Spleen (tissue), 11 donors: ENCODE data around the gene NCDN. TPM values are rescaled to one million over a fixed set of nuclear protein-coding genes. Genes with fewer than 3 reads are reported as not detected.

Experiments used
- DNase-seq: peaks from one replicate; pipeline ENCODE4 v3.0.0-alpha.2; 2020
- H3K27ac ChIP-seq, 8 donors: fragments of 200-600 bp; sonication (generic) in 7 of 8; 1 replicate in 4 of 8; 2 replicates in 4 of 8; pipeline versions ENCODE4 v1.5.0 to v1.8.0; 2016 to 2021; ENCODE audit warnings: inconsistent platforms in 4 of 8, mild to moderate bottlenecking in 4 of 8, moderate library complexity in 1 of 8
- H3K27me3 ChIP-seq, 7 donors: fragments of 200-600 bp; sonication (generic) in 6 of 7; replicated peaks in 1 of 7; 1 replicate in 4 of 7; 2 replicates in 3 of 7; pipeline versions ENCODE4 v1.5.0 to v1.8.0; 2016 to 2021; ENCODE audit warnings: inconsistent platforms in 3 of 7, mild to moderate bottlenecking in 1 of 7
- H3K36me3 ChIP-seq, 6 donors: fragments of 200-600 bp; sonication (generic) in 5 of 6; 1 replicate in 4 of 6; 2 replicates in 2 of 6; pipeline versions ENCODE4 v1.5.0 to v1.8.0; 2016 to 2021; ENCODE audit warnings: inconsistent platforms in 2 of 6
- H3K4me1 ChIP-seq, 6 donors: fragments of 200-600 bp; sonication (generic) in 5 of 6; 1 replicate in 3 of 6; 2 replicates in 3 of 6; pipeline versions ENCODE4 v1.5.0 to v1.8.0; 2016 to 2021; ENCODE audit warnings: inconsistent platforms in 3 of 6
- H3K4me3 ChIP-seq, 8 donors: fragments of 200-600 bp; sonication (generic) in 7 of 8; 1 replicate in 4 of 8; 2 replicates in 4 of 8; pipeline versions ENCODE4 v1.5.0 to v1.8.0; 2016 to 2021; ENCODE audit warnings: inconsistent platforms in 4 of 8, mild to moderate bottlenecking in 4 of 8, moderate library complexity in 2 of 8
- H3K9me3 ChIP-seq, 8 donors: fragments of 200-600 bp; sonication (generic) in 7 of 8; 1 replicate in 4 of 8; 2 replicates in 4 of 8; pipeline versions ENCODE4 v1.5.0 to v1.8.0; 2016 to 2021; ENCODE audit warnings: inconsistent platforms in 4 of 8
- CTCF ChIP-seq, 11 experiments: fragments of 200-600 bp in 7 of 11; fragments of 450-650 bp in 4 of 11; sonication (generic) in 4 of 11; IDR thresholded peaks in 8 of 11; conservative IDR thresholded peaks in 3 of 11; 1 replicate in 7 of 11; 2 replicates in 4 of 11; pipeline versions ENCODE4 v1.4.0 to v1.8.0; 2016 to 2021; ENCODE audit warnings: antibody characterized with exemption in 11 of 11, inconsistent platforms in 4 of 11, mild to moderate bottlenecking in 1 of 11
- POLR2A ChIP-seq, 3 donors: fragments of 450-650 bp; IDR thresholded peaks; one replicate each; pipeline ENCODE4 v1.5.1; 2017; ENCODE audit warnings: antibody characterized with exemption in 3 of 3, mild to moderate bottlenecking in 1 of 3
- POLR2AphosphoS5 ChIP-seq, 3 donors: sonication (generic); formaldehyde crosslinking; IDR thresholded peaks; one replicate each; pipeline ENCODE4 v1.5.1; 2017; ENCODE audit warnings: antibody characterized with exemption in 3 of 3
- WGBS, 5 donors: extraction: QIAGEN DNeasy Blood & Tissue Kit in 3 of 5; methylation state at CpG; one replicate each; pipeline versions ENCODE4 v1.1.5 to v1.1.7; 2013 to 2018; 5-methylcytosine and 5-hydroxymethylcytosine counted together
- intact Hi-C: fragments of 100-400 bp; cut with DNase I; formaldehyde crosslinking; loops from one replicate; pipeline ENCODE4 v1.15.0; 2023; ENCODE audit warnings: low total_unique reads
- polyA plus RNA-seq, 3 donors: library from polyadenylated mRNA; stranded (reverse); fragments of 200-250 nt; gene quantifications; one replicate each; pipeline ENCODE4 v1.2.1, GENCODE V29; 2013
- total RNA-seq, 7 donors: library from RNA; depleted of rRNA in 3 of 7; stranded (reverse); fragments of >200 nt in 3 of 7; fragmentation: NEBNext Ultra II Directional in 4 of 7; extraction: Animal tissue kit (Norgen Biotek cat#: 25700) in 4 of 7; gene quantifications; one replicate each; pipeline versions ENCODE4 v1.1.0 to v1.2.1, GENCODE V29; 2016 to 2021
- donor health status: healthy with polysubstance abuse.
- donor health status: DM: no; HTN: no; CAD: no; lungs with moderate emphysema.
- donor health status: DM: no; HTN: no; CAD: no.
- donor health status: Bipolar disorder and iron deficiency.
- donor health status: healthy.
- donor health status: DM: no; HTN: no; CAD: no.
- donor health status: DM: yes; HTN: yes; CAD: no.

Gene NCDN
- total and polyA plus RNA-seq, 10 donors, result 4.2 to 19.1 (median 16.5) TPM

GRCh38 chr1:35539824-35540261, 17.8 kb upstream of the NCDN start:
- DNase-seq, result no peak
- H3K27ac ChIP-seq, result peak overlapping the region; percentile 41 to 81 (median 63)
- no peaks in the 10 kb centered on the region for H3K9me3 ChIP-seq
- TF ChIP-seq CTCF (IDR thresholded peaks at IDR 0.05 in 8 of 11, conservative IDR thresholded peaks at IDR 0.05 in 3 of 11) (no peak), POLR2A (IDR thresholded peaks at IDR 0.05) (no peak)
- 41 to 55% (median 50%) methylated on average over 1 of the region's 1 CpG for WGBS, 5 donors
- intact Hi-C loops, result no loop called here
- H3K36me3 ChIP-seq, result peaks cover 0 to 31% (median 0%) of the 10 kb centered on the region in 6 donors
- no peaks in the 10 kb centered on the region for H3K27me3 ChIP-seq
- H3K4me1 ChIP-seq, result peaks cover 5 to 93% (median 65%) of the 10 kb centered on the region in 6 donors
- no peak overlapping the region for H3K4me3 ChIP-seq

- no peak overlapping the region for H3K4me3 ChIP-seq
- TF ChIP-seq POLR2A (IDR thresholded peaks at IDR 0.05) (no peak), POLR2AphosphoS5 (IDR thresholded peaks at IDR 0.05) (peak in 1 of 3 donors; percentile 73), CTCF (IDR thresholded peaks at IDR 0.05 in 8 of 11, conservative IDR thresholded peaks at IDR 0.05 in 3 of 11) (peak in 5 of 11 experiments; percentile 37 to 62 (median 48))
- DNase-seq, result no peak
- no peaks in the 10 kb centered on the region for H3K9me3 ChIP-seq
- intact Hi-C loops, result no loop called here
- no peaks in the 10 kb centered on the region for H3K27me3 ChIP-seq
- peaks cover 0 to 77% (median 9%) of the 10 kb centered on the region in 6 donors for H3K36me3 ChIP-seq
- H3K27ac ChIP-seq, result peak overlapping the region in 2 of 8 donors; percentile 21 to 52
- 45 to 73% (median 50%) methylated on average over 3 of the region's 3 CpGs for WGBS, 5 donors
- peaks cover 3 to 83% (median 44%) of the 10 kb centered on the region in 6 donors for H3K4me1 ChIP-seq
Observed at GRCh38 chr1:35544976-35545375, 12.6 kb upstream of the NCDN start.

GRCh38 chr1:35546614-35547013, 11.0 kb upstream of the NCDN start:
- H3K27me3 ChIP-seq, result no peaks in the 10 kb centered on the region
- no peak overlapping the region for H3K27ac ChIP-seq
- DNase-seq, result no peak
- peaks cover 0 to 82% (median 20%) of the 10 kb centered on the region in 6 donors for H3K36me3 ChIP-seq
- intact Hi-C loops, result no loop called here
- no peak overlapping the region for H3K4me3 ChIP-seq
- no peaks in the 10 kb centered on the region for H3K9me3 ChIP-seq
- TF ChIP-seq POLR2AphosphoS5 (IDR thresholded peaks at IDR 0.05) (no peak), POLR2A (IDR thresholded peaks at IDR 0.05) (no peak), CTCF (IDR thresholded peaks at IDR 0.05 in 8 of 11, conservative IDR thresholded peaks at IDR 0.05 in 3 of 11) (no peak)
- 93 to 100% (median 95%) methylated on average over 1 of the region's 1 CpG for WGBS, 5 donors
- peaks cover 3 to 76% (median 32%) of the 10 kb centered on the region in 6 donors for H3K4me1 ChIP-seq

GRCh38 chr1:35553851-35554250, 3.7 kb upstream of the NCDN start:
- no peak overlapping the region for H3K4me3 ChIP-seq
- H3K4me1 ChIP-seq, result peaks cover 20 to 79% (median 47%) of the 10 kb centered on the region in 6 donors
- 78 to 87% (median 86%) methylated on average over 2 of the region's 2 CpGs for WGBS, 5 donors
- no peak for DNase-seq
- H3K9me3 ChIP-seq, result no peaks in the 10 kb centered on the region
- H3K27me3 ChIP-seq, result no peaks in the 10 kb centered on the region
- intact Hi-C loops, result no loop called here
- H3K36me3 ChIP-seq, result peaks cover 0 to 55% (median 32%) of the 10 kb centered on the region in 6 donors
- no peak for TF ChIP-seq POLR2A (IDR thresholded peaks at IDR 0.05)
- no peak for TF ChIP-seq CTCF (IDR thresholded peaks at IDR 0.05 in 8 of 11, conservative IDR thresholded peaks at IDR 0.05 in 3 of 11)
- TF ChIP-seq POLR2AphosphoS5 (IDR thresholded peaks at IDR 0.05), result no peak
- H3K27ac ChIP-seq, result no peak overlapping the region
